Caki2 (cell line): Measurements from ENCODE around the gene HSPB3. TPM values are rescaled to one million over a fixed set of nuclear protein-coding genes. Genes with fewer than 3 reads are reported as not detected.

ENCODE experiments used
- DNase-seq: peaks from one replicate; pipeline ENCODE4 v3.0.0-alpha.2; 2015; ENCODE audit warnings: low read depth
- in situ Hi-C: cut with HindIII; loops from 2 replicates; pipeline ENCODE4 v1.10.0; 2016; ENCODE audit warnings: low sequenced_read_pairs, low pct_unique_long_range_greater_than_20kb, mixed read lengths
- total RNA-seq: library from RNA; depleted of rRNA; stranded (reverse); fragments of >200 nt; shearing (Covaris generic); gene quantifications from 2 replicates; pipeline ENCODE4 v1.2.3, GENCODE V29; 2014; ENCODE audit warnings: low replicate concordance; rRNA removed

The HSPB3 gene
- total RNA-seq, 1 experiment from 2014 or later = not detected

- in situ Hi-C loops = no loop called here
- no peak for DNase-seq
Measured at GRCh38 chr5:54491326-54491725, 35.8 kb downstream of the HSPB3 start.

GRCh38 chr5:54492178-54492577 lies 36.7 kb downstream of the HSPB3 start:
- in situ Hi-C loops = no loop called here
- DNase-seq = no peak

GRCh38 chr5:54495027-54495426 lies 39.5 kb downstream of the HSPB3 start:
- no peak for DNase-seq
- in situ Hi-C loops = no loop called here

Other genes with a start within 250 kb of the HSPB3 start
- gene ARL15, start 145.1 kb upstream of the HSPB3 start, total RNA-seq = 3.9 and 6.7 TPM in 2 replicates
- 4.3 and 6.7 TPM in 2 replicates for gene SNX18, start 62.1 kb downstream of the HSPB3 start, total RNA-seq